NCI-H1694 treated with DMSO at 0.1 percent for 48 hours (cell line): Measurements from ENCODE around the gene PTCRA.
"Not testable (repeated sequence)": the region's sequence is repeated elsewhere in the genome, so short reads cannot be mapped to it uniquely, and the experiment has no call there.

Experiments
- DNase-seq: peaks from one replicate; lab custom pipeline; 2025; lab: John Stamatoyannopoulos, UW

Gene PTCRA

DNA sequence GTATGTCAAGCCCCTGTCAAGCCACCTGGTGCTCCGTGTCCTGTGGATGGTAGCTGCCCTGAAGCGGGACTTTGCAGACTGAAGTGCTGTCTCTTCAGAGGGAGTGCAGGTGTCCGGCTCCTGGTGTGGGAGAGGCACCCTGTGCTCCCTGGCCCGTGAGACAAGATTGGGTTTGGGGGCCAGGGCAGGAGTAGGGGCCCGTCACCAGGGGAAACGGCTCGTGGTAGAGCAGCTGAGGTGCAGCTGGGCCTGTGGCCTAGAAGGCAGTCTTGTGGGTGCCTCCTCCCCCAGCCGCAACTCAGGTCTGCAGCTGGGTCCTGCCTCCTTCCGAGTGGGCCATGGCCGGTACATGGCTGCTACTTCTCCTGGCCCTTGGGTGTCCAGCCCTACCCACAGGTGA is at the start of gene PTCRA:
PTCRA (plus strand) TSS at position 322 of the 400 bp plus-strand sequence; CDS start at position 339, 17 bp downstream.
- no peak for DNase-seq

DNA sequence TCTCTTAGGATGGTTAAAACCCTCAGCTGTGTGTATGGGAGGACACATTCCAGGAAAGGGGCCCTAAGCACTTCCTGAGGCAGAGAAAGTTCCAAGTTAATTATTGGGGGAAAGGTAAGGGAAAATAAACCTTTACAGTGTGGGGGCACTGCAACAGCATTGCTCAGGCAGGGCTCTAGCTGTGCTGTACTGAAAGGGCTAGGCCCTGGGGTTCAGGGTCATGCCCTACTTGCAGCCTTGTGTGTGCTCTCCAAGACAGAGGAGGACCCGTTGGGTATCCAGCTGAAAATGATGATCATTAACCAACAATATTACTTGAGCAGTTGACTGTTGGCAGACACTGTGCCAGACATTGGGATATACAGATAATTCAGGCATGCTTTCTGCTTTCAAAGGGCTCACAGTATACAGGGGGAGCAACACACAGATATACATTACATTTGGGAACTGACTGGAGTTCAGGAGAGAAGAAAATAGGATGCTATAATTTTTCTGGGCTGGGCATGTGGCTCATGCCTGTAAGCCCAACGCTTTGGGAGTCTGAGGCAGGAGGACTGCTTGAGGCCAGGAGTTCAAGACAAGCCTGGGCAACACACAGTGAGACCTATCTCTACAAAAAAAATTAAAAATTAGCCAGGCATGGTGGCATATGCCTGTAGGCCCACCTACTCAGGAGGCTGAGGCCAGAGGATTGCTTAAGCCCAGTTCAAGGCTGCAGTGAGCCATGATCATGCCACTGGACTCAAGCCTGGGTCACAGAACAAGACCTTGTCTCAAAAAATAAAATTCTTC is 45.5 kb upstream of the PTCRA start:
- DNase-seq: no peak

DNA sequence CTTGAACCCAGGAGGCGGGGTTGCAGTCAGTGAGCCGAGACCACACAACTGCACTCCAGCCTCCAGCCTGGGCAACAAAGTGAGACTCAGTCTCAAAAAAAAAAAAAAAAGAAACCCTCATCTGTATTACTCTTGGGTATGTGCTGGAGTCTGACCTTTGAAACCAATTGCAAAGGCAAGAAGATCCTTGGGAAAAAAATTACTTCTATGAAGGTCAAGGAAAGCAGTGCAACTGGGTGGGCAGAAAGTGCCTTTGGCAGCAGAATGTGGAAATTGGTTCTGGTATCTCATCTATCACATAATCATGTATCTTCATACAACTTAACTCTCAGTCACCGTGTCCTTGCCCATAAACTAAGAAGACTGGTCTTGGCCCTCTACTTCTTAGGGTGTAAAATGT is 44.1 kb upstream of the PTCRA start:
- no peak for DNase-seq

DNA sequence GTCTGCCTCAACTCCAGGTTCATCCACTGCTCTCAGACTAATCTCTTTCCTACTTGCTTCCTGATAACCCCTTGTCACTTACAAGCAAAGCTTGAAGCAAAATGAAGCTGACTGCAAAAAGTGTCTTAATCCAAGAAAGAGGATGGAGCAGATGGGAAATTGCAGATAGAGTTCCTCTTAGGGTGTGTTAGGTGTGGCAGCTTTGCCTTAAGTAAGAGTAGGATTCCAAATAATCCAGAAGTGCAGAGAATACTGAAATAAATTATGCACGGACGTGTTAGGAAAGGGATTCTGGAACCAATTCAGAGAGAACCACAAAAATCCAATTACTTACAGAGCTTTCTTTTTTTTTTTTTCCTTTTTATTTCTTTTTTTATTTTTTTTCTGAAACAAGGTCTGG is 42.5 kb upstream of the PTCRA start:
- DNase-seq: no peak

- DNase-seq: no peak
Measured at GRCh38 chr6:42877695-42878094, 38.2 kb upstream of the PTCRA start.

DNA sequence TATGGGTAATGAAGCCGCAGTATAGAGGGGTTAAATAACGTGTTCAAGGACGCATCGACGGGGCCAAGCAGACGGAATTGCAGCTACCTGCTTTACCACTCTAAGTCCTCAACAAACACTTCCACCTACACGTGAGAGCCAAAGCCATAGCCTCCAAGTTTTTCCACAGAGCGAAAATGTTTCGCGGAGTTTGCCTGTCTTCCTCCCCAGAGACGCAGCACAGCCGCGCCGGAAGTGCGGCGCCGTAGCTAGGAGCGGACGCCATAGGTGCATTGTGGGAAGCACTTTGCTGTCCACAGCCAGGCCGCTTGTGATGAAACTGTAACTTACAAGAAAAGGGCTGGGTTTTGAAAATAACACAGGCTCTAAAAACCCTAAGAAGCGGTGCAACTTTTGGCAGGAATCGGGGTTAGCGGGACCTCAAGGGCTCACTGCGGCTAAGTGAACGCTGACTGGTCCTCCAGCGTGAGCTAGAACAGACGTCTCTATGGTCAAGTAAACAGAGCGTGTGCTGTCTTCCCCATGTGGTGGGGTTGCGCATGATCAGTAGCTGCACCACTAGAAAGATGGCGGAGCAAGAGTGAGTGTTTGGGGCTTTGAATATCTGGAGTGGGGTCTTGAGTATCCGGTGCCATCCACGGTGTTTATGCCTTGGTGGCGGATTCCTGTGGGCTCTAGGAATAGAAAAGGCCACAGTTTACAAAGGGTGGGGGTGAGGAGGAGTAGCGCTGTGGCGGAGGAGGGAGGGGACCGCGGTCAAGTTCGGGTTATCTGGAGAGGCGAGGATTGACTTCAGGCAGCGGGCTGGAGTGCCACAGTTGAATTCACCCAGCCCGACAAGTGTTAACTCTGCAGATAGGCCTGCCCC is 36.2 kb upstream of the PTCRA start, which contains the start of gene RPL7L1:
RPL7L1 (plus strand) TSS at position 245 of the 868 bp plus-strand sequence; CDS start at position 540, 295 bp downstream.
- DNase-seq: peak; percentile 93

- DNase-seq: not testable (repeated sequence)
Measured at GRCh38 chr6:42880240-42880817, 35.5 kb upstream of the PTCRA start.

GRCh38 chr6:42880871-42881270 is 35.0 kb upstream of the PTCRA start:
- not testable (repeated sequence) for DNase-seq

- DNase-seq: no peak
Measured at GRCh38 chr6:42885702-42886101, 30.2 kb upstream of the PTCRA start.

- DNase-seq: not testable (repeated sequence)
Measured at GRCh38 chr6:42888201-42888600, 27.7 kb upstream of the PTCRA start.

DNA sequence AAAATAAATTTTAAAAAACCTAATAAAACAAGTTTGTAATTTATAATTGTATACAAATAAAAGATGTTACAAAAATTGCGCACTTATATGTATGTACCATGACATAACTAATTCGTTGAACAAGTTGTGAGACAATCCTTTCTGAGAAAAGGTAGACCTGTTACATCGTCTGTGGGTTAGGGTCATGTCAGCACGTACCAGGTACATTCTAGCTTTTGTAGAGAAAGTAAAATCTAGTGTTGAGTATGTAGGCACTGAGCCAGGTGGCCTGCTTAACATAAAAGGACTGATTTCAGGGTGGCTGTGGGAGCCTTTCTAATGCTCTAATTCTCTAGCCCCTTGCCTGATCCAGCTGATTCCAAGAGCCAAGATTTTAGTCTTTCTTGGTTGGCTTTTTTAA is 26.0 kb upstream of the PTCRA start:
- DNase-seq: no peak

GRCh38 chr6:42890311-42891198 is 25.3 kb upstream of the PTCRA start:
- no peak for DNase-seq

GRCh38 chr6:42891199-42891722 is 24.6 kb upstream of the PTCRA start:
- no peak for DNase-seq

DNA sequence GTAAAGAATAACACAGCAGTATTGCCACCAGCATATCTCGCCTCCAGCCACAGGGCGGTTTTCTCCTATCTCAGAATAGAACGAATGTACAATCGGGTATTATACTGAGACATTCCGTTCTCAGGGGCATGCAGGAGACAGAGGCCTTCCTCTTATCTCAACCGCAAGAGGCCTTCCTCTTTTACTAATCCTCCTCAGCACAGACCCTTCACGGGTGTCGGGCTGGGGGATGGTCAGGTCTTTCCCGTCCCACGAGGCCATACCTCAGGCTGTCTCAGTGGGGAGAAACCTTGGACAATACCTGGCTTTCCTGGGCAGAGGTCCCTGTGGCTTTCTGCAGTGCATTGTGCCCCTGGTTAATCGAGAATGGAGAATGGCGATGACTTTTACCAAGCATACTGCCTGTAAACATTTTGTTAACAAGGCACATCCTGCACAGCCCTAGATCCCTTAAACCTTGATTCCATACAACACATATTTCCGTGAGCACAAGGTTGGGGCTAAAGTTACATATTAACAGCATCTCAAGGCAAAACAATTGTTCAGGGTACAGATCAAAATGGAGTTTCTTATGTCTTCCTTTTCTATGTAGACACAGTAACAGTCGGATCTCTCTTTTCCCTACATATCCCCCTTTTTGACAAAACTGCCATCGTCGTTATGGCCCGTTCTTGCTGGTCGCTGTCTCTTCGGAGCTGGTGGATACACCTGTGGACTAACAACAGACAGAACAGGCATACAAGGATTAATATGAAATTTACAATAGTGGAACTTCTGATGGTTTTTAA is 21.6 kb upstream of the PTCRA start:
- DNase-seq: not testable (repeated sequence)

DNA sequence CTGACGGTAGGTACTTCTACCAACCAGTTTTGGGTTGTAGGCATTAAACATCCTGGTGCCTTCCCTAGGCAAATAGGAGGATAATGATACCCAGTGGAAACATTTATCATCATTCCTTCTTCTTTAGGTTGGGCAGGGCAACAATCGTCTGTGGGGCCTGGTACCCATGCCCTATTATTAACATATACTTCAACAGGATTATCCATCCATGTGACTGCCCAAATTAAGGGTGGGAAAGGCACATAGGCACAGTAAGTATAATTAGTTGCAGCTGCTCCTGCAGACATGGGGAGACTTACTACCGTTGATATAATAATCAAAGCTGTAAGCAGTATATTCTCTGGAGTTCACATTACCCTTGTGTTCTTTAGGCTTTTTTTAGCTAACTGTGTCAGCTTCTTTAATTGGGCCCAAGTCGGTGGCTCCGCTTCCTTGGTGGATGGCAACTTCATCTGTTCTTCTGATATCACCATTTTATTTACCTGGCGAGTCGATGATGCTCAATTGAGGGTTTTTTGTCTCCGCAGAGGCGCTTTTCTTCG is 19.6 kb upstream of the PTCRA start:
- no peak for DNase-seq

DNA sequence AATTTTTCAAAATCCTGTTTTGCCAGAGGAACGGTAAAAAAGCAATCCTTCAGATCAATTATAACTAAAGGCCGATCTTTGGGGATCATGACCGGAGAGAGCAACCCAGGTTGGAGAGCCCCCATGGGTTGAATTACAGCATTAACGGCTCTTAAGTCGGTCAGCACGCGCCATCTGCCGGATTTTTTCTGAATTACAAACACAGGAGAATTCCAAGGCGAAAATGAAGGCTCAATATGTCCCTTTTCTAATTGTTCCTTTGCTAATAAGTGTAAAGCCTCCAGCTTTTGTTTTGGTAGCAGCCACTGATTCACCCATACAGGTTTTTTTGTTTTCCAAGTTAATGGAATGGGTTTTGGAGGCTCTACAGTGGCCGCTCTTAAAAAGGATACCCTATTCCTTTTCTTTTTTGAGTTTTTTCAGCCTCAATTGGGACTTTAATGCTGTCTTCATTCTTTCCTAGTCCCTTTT is 16.9 kb upstream of the PTCRA start:
- DNase-seq: peak; percentile 48

- peak; percentile 5 for DNase-seq
Measured at GRCh38 chr6:42899871-42900270, 16.0 kb upstream of the PTCRA start.

DNA sequence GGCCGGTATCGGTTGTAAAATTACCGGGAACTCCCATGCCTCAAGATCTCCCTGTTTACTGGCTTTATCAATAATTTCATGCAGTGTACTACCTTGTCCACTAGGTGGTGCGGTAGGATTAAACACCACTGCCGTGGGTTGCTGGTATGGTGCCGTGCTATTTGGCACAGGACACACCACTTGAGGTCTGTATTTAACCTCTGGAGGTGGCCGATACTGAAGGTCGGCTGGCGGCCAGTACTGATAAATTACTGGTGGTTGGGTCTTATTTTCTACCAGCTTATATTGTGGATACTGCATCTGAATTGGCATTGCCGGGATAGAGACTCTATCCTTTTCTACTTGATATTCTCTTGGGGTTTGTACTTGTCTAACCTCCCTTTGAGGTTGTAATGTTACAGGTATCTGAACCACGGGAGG is 14.3 kb upstream of the PTCRA start:
- DNase-seq: peak; percentile 70

GRCh38 chr6:42902429-42903263 is 13.2 kb upstream of the PTCRA start:
- not testable (repeated sequence) for DNase-seq
